OCI-LY7 (cell line): ENCODE measurements around the gene RAB37. TPM values are rescaled to one million over a fixed set of nuclear protein-coding genes. Genes with fewer than 3 reads are reported as not detected.

Experiments used
- BruUV-seq: library from RNA; stranded (reverse); fragments of 400-500 nt; replicated peaks from 2 replicates; lab custom pipeline; 2021; lab: Mats Ljungman, UMichigan
- CTCF ChIA-PET: fragments of 300-600 bp; sonication (Branson Sonifier 250); formaldehyde crosslinking; loops from one replicate; lab custom pipeline; 2022; ENCODE audit warnings: antibody characterized with exemption; ENCODE audit not compliant: unreplicated experiment; lab: Charles Lee
- POLR2A ChIA-PET: fragments of 300-600 bp; sonication (Branson Sonifier 250); formaldehyde crosslinking; loops from one replicate; lab custom pipeline; 2022; ENCODE audit warnings: antibody characterized with exemption; lab: Charles Lee
- DNase-seq: peaks from one replicate; pipeline ENCODE4 v3.0.0-alpha.2; 2015; ENCODE audit warnings: low spot score
- H2AFZ ChIP-seq: fragments of 200-600 bp; sonication (generic), shearing (Covaris generic); 2 replicates; pipeline ENCODE4 v1.6.1; 2014; ENCODE audit warnings: mild to moderate bottlenecking, antibody characterized with exemption, low read length, moderate library complexity
- H3K27ac ChIP-seq: fragments of 200-600 bp; sonication (generic); 2 replicates; pipeline ENCODE4 v1.5.1; 2014; ENCODE audit warnings: mixed run types, low read depth, mild to moderate bottlenecking, moderate library complexity, low read length, inconsistent platforms; ENCODE audit not compliant: poor library complexity, severe bottlenecking
- H3K36me3 ChIP-seq: fragments of 200-600 bp; sonication (generic); 2 replicates; pipeline ENCODE4 v1.6.1; 2014; ENCODE audit warnings: mild to moderate bottlenecking, antibody characterized with exemption, low read length, moderate library complexity, mixed read lengths; ENCODE audit not compliant: insufficient read depth
- H3K4me1 ChIP-seq: fragments of 200-600 bp; sonication (generic); 2 replicates; pipeline ENCODE4 v1.5.1; 2014; ENCODE audit warnings: mild to moderate bottlenecking, low read length; ENCODE audit not compliant: insufficient read depth, poor library complexity, severe bottlenecking
- H3K4me2 ChIP-seq: fragments of 200-600 bp; sonication (generic); 2 replicates; pipeline ENCODE4 v1.6.1; 2014; ENCODE audit warnings: mild to moderate bottlenecking, low read length
- H3K4me3 ChIP-seq: fragments of 200-600 bp; sonication (generic); 2 replicates; pipeline ENCODE4 v1.5.1; 2014; ENCODE audit warnings: mild to moderate bottlenecking, low read depth, low read length; ENCODE audit not compliant: poor library complexity, severe bottlenecking
- H3K79me2 ChIP-seq: fragments of 200-600 bp; sonication (generic); 2 replicates; pipeline ENCODE4 v1.6.1; 2016; ENCODE audit warnings: low read depth, mild to moderate bottlenecking, low read length, moderate library complexity, mixed read lengths; ENCODE audit not compliant: insufficient read depth
- H3K9me2 ChIP-seq: fragments of 200-600 bp; sonication (generic); 2 replicates; pipeline ENCODE4 v1.6.1; 2016; ENCODE audit warnings: mild to moderate bottlenecking, low read length, mixed read lengths; ENCODE audit not compliant: insufficient read depth
- H3K9me3 ChIP-seq: fragments of 200-600 bp; sonication (generic); 2 replicates; pipeline ENCODE4 v1.6.1; 2014; ENCODE audit warnings: mild to moderate bottlenecking, mixed run types, low read length, mixed read lengths
- H4K20me1 ChIP-seq: fragments of 200-600 bp; sonication (generic); 2 replicates; pipeline ENCODE4 v1.6.1; 2014; ENCODE audit warnings: mild to moderate bottlenecking, antibody characterized with exemption, low read length, moderate library complexity, mixed read lengths; ENCODE audit not compliant: insufficient read depth
- CTCF ChIP-seq: fragments of 200-600 bp; sonication (generic); conservative IDR thresholded peaks from 2 replicates; pipeline ENCODE4 v1.5.1; 2014; ENCODE audit warnings: mild to moderate bottlenecking, antibody characterized with exemption, low read length, moderate library complexity, mixed read lengths
- EZH2phosphoT487 ChIP-seq: fragments of 200-600 bp; sonication (generic); IDR thresholded peaks from 2 replicates; pipeline ENCODE4 v1.6.1; 2018; ENCODE audit warnings: low read depth, borderline replicate concordance, mild to moderate bottlenecking, mixed run types, antibody characterized with exemption, low read length, moderate library complexity, mixed read lengths
- intact Hi-C: fragments of 100-400 bp; cut with micrococcal nuclease; formaldehyde crosslinking; loops from one replicate; pipeline ENCODE4 v1.10.0; 2022; ENCODE audit not compliant: unreplicated experiment
- total RNA-seq, 2 experiments: library from RNA; depleted of rRNA in 1 of 2; stranded (reverse); fragments of >200 nt in 1 of 2; shearing (Covaris generic) in 1 of 2; gene quantifications; 2 replicates each; pipeline ENCODE4 v1.2.3, GENCODE V29; 2014 to 2022

Gene RAB37
- total RNA-seq, 2 experiments from 2014 or later, result 6.3 to 12.7 TPM

GRCh38 chr17:74752822-74753401 lies 15.9 kb downstream of the RAB37 start:
- Histone ChIP-seq H3K4me3 (no peak overlapping the region), H4K20me1 (peaks cover 20% of the 10 kb centered on the region; the same call in 1 of the 2 replicates), H3K9me3 (no peaks in the 10 kb centered on the region), H2AFZ (no peak overlapping the region), H3K79me2 (peaks cover 31% of the 10 kb centered on the region; the same call in 1 of the 2 replicates), H3K4me2 (no peak overlapping the region), H3K4me1 (peaks cover 19% of the 10 kb centered on the region), H3K9me2 (no peaks in the 10 kb centered on the region), H3K36me3 (peaks cover 27% of the 10 kb centered on the region), H3K27ac (no peak overlapping the region)
- intact Hi-C loops, result no loop called here
- no TSS peak for BruUV-seq
- DNase-seq, result no peak
- CTCF ChIA-PET, result interaction anchor here (0.6 kb wide), 1 partner anchor 66 kb away, joined by 3 read pairs; no protein-coding TSS in a partner anchor
- no peak for TF ChIP-seq CTCF
- no peak for TF ChIP-seq EZH2phosphoT487
- POLR2A ChIA-PET, result interaction anchor here (1.3 kb wide), 1 partner anchor 24 kb away, joined by 9 read pairs; the partner anchor contains the start of gene NAT9

DNA sequence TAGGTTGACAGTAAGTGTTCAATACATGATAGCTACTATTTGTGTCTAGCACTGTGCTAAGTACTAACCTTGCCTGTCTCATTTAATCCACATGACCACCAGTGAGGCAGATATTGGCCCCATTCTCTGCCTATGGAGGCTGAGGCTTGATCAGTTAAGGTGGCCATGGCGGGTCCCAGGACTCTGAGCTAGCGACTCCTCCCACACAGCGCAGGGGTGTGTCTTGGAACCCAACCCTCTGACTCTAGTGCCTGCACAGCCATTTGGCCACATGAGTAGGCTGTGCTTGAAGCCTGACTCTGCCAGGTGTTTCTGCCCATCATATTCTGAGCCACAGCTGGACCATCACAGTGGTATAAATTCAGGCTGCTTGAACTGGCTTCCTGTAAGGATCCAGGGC lies 17.8 kb downstream of the RAB37 start:
- Histone ChIP-seq H3K4me2 (no peak overlapping the region), H3K27ac (no peak overlapping the region), H3K4me1 (peaks cover 30% of the 10 kb centered on the region), H4K20me1 (peaks cover 14% of the 10 kb centered on the region; the same call in 1 of the 2 replicates), H3K4me3 (no peak overlapping the region), H2AFZ (no peak overlapping the region), H3K36me3 (peaks cover 31% of the 10 kb centered on the region), H3K79me2 (peaks cover 22% of the 10 kb centered on the region; the same call in 1 of the 2 replicates), H3K9me2 (no peaks in the 10 kb centered on the region), H3K9me3 (no peaks in the 10 kb centered on the region)
- no peak for TF ChIP-seq CTCF
- TF ChIP-seq EZH2phosphoT487, result no peak
- ChIA-PET POLR2A (interaction anchor here (1.1 to 2.0 kb wide), 3 partner anchors 9 to 21 kb away, joined by 4 to 5 read pairs (median 5); partner anchors contain the start of gene NAT9), CTCF (interaction anchor here (1.0 kb wide), 1 partner anchor 22 kb away, joined by 3 read pairs; the partner anchor contains the start of gene NAT9)
- DNase-seq, result no peak
- BruUV-seq, result no TSS peak
- intact Hi-C loops, result no loop called here

- Histone ChIP-seq H3K4me3 (no peak overlapping the region), H3K36me3 (peaks cover 31% of the 10 kb centered on the region), H3K4me1 (peaks cover 25% of the 10 kb centered on the region), H2AFZ (no peak overlapping the region), H3K9me2 (no peaks in the 10 kb centered on the region), H3K79me2 (peaks cover 17% of the 10 kb centered on the region; the same call in 1 of the 2 replicates), H3K4me2 (no peak overlapping the region), H4K20me1 (peaks cover 9% of the 10 kb centered on the region; the same call in 1 of the 2 replicates), H3K27ac (no peak overlapping the region), H3K9me3 (no peaks in the 10 kb centered on the region)
- ChIA-PET CTCF (interaction anchor here (0.9 to 1.0 kb wide), 2 partner anchors 10 to 21 kb away, joined by 3 read pairs; partner anchors contain the start of gene NAT9), POLR2A (interaction anchor here (0.6 to 2.1 kb wide), 6 partner anchors 10 to 118 kb away, joined by 3 to 6 read pairs (median 5); partner anchors contain the start of gene NAT9)
- no peak for DNase-seq
- TF ChIP-seq CTCF (no peak), EZH2phosphoT487 (no peak)
- intact Hi-C loops, result no loop called here
- BruUV-seq, result no TSS peak
Observed at GRCh38 chr17:74755533-74755932, 18.5 kb downstream of the RAB37 start.
